GM21423 (cell line): ENCODE measurements around the gene PIWIL1.

Source experiments
- ATAC-seq: cut with Tn5 transposase; IDR thresholded peaks from one replicate; pipeline ENCODE4 v1.9.1; 2021; ENCODE audit warnings: mild to moderate bottlenecking, moderate library complexity; ENCODE audit not compliant: unreplicated experiment

Gene PIWIL1

DNA sequence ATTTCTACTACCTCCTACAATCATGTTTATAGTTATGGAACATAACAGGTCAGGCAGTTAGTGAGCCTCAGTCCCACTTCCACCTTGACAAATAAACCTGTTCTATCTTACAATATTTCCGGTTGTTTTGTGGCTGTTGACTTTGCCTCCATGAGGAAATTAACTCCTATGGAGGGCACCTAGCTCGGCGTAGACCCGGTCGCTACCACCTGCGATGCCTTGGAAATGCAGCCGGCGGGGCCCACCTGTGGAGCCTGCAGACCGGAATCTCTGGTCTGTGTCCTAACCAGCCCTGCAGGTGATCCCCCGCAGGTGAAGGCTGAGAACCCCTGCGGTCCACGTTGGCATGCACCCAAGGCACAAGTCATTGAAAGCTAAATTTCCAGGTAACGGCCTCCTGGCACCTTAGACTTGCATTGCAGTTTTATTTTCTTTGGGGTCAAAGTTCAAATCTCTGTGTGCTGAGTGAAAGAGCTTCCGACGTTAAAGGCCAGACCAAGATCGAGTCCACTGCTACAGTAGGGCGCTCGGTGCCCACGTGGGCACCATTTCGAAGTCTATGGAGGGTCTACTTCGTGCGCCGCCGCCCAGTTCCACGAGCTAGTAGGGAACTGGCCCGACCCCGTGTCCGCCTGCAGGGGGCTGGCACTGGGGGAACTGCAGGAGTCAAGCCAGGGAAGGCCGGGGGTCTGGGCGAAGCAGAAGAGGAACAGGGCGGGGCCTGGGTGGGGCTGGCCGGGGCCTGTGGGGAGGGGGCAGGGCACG lies 782 bp upstream of the PIWIL1 start:
- no peak for ATAC-seq

DNA sequence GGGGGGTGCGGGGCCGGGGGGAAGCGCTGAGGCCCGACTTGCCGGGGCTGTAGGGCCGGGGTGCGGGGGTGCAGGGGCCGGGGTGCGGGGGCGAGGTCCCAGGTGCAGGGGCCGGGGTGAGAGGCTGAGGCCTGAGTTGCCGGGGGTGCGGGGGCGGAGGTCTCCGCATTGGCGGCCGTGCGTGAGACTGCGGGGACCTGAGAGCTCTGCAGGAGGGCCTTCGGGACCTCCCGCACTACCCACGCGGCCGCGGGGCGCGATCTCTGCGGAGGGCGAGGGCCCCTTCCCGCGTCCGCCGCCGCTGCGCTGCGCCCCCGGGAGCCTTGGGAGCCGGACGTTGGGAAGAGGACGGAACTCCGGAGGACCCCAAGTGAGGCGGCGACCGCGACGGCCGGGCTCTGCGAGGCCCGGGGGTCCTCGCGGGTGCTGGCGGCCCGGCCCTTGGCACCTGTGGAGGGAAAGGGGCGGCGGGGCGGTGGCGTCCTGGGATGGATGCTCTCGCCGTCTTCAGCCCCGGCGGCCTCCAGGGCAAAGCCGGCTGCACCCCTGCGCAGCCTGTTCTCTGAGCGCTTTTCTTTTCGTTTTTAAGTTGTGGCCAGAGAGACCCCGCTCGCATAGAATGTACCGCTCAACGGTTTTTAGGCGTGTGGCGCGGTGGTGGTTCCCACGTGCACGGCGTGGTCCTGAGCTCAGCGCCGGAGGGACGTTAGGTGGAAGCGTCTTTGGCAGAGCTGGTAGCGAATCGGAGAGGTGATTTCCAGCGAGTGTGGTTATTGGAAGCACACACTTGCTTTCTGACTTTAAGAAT lies 1.3 kb downstream of the PIWIL1 start:
- ATAC-seq: no peak

DNA sequence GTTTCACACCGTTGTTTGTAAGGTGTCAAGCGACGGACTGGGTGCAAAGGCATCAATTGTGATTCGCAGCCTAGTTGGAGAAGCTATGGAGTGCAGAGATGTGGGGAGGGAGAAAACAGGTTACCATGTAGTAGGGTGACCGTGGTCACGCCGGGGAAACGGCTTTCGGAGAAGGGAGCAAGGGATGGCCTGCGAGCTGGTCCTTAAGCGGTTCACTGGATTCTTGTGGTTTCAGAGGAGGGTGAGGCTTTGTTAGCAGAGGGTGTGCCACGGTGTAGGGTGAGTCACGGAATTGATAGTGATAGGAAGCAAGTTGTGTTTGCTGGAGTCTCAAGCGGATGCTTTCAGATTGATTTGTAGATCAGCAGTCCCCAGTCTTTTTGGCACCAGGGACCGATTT lies 2.3 kb downstream of the PIWIL1 start:
- no peak for ATAC-seq

DNA sequence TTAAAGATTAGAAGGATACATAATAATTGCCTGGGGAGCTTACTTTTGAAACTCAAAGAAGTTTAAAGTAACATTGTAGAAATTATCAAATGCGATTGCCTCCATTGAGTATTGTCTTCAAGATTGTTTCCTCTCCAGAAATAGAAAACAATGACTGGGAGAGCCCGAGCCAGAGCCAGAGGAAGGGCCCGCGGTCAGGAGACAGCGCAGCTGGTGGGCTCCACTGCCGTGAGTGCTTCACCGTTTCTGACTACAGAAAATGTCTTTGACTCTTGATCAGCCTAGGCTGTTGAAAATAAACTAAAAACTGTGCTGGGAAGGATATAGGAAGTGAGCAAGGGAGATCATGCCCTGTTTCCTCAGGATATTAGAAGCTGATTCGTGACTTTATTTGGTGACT lies 4.8 kb downstream of the PIWIL1 start:
- ATAC-seq: no peak

DNA sequence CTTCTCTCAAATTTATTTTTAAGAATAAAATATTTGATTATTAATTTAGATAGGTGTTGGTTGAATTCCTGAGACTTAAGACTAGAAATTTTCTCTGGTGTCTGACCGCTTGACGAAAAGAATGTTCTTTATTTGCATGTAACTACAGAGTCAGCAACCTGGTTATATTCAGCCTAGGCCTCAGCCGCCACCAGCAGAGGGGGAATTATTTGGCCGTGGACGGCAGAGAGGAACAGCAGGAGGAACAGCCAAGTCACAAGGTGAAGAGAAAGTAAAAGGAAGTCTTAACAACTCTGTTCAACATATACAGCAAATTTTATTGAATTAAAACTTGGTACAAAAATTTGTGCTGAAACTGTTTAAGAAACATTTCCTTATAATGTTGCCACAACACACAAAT lies 5.2 kb downstream of the PIWIL1 start:
- ATAC-seq: no peak

DNA sequence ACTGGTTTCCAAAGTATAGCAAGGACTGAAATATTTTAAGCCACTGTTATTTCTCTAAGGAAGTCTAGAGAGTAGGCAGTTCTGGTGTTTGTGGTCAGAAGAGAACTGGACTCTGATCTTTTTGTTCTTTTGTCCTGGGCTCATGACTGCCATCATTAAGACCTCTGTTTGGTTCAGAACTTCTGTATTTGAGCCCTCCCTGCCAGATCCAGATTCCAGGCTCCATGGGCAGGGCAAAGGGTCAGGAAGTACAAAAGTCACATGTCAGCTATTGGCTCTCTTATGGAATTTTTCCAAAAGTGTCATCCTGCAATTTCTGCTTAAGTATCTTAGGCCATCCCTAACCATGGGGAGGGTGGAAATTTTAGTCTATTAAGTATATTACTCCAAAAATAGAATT lies 6.8 kb downstream of the PIWIL1 start:
- no peak for ATAC-seq

DNA sequence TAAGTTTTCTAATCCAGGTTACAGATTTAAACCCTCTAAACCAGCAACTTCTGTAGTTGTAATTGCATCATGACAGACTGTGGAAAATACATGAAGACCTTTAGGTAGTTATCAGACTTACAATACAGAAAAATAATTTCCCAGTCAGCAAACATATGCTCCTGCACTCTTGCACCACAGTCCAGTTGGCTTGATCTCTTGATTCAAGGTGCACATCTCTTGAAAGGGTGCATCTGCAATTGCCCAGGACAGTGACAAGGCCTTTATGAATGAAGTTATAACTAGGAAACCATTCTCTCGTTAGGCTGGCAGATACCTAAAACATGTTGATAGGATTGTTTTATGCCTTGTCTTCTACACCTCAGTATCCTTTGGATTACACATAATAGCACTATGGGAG lies 7.6 kb downstream of the PIWIL1 start:
- no peak for ATAC-seq

DNA sequence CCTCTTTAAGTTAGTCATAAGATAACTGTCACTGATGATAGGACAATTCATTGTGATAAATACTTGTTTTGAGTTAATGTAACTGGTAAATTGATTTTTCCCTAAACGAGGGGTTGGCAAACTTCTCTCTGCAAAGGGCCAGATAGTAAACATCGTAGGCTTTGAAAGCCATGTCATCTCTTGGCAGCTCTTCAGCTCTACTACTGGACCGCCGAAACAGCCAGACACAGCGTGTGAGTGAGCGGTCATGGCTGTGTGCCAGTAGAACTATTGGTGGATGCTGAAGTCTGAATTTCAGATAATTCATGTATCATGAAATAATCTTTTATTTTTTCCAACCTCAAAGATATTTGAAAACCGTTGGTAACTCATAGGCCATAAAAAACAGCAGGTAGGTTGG lies 9.9 kb downstream of the PIWIL1 start:
- no peak for ATAC-seq

DNA sequence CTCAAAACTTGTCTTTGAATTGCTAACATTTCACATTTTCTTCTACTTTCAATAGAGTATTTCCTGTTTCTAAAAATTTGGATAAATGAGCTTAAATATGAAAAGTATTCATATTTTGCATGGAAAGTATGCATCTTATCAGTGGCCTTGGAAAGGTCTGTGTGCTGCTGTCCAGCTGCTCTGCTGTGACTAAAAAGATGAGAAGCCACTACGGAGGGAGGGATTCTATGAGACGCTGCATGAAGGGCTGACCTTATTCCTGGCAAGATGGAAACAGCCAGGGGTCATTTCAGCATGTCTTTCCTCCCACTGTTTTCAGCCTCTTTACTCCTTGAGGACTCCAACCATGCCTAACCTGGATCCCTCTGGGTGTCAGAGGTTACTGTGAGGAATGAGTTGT lies 13.0 kb downstream of the PIWIL1 start:
- no peak for ATAC-seq

DNA sequence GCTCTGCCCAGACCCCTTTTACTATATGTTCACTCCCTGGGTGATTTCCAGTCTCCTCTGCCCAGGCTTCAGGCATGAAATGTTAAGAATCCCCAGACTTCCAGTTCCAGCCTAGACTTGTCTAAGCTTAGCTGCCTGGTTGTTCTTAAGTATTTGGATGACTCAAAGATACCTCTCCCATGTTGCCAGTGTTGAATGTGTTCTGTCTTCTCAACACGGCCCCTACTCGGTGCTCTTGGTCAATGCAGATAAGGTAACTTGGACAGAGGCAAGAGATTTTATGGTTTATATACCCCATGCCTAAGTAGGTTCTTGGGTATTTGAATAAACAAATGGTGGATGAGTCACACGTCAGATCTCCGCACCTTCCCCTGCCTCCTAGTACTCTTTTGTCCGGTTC lies 13.6 kb downstream of the PIWIL1 start:
- no peak for ATAC-seq

DNA sequence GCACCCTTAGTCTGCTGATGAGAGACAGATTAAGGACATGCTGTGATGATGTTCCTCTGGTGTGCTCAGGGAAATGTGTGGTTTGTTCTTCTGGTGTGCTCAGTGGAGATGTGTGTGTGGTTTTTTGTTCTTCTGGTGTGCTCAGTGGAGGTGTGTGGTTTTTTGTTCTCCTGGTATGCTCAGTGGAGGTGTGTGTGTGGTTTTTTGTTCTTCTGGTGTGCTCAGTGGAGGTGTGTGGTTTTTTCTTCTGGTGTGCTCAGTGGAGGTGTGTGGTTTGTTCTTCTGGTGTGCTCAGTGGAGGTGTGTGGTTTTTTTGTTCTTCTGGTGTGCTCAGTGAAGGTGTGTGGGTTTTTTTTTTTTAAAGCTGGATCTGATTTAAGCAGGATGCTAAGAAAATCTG lies 15.4 kb downstream of the PIWIL1 start:
- ATAC-seq: no peak

DNA sequence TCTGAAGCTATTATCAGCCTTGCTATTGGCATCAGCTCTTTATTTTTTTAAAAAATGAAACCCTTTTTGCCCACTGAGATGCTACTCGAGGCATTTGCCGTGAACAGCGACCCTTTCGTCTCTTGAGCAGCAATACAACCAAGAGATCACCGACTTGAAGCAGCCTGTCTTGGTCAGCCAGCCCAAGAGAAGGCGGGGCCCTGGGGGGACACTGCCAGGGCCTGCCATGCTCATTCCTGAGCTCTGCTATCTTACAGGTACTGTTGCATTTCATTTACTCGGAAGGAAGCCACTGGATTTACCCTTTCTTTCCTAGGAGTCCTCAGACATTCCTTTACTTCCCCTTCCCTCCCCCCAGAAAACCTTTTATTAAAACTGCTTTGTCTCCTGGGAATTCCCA lies 16.7 kb downstream of the PIWIL1 start:
- no peak for ATAC-seq

DNA sequence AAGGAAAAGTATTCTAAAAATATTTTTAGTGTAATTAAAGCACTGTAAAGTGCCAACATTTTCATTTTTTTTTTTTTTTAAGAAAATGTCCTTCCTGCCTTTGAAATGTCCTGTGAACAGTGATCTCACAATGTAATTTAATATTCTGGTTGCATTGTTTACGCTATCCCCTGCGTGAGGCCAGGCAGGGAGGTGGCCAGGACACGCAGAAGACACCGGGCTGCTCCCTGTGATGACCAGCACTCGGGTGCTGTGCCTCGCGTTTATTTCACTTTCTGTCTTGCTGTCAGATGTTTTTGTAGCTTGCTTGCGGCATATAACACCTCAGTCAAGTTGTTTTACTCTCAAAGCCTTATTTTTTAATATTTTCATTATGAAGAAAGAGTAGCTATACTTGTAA lies 18.5 kb downstream of the PIWIL1 start:
- no peak for ATAC-seq

DNA sequence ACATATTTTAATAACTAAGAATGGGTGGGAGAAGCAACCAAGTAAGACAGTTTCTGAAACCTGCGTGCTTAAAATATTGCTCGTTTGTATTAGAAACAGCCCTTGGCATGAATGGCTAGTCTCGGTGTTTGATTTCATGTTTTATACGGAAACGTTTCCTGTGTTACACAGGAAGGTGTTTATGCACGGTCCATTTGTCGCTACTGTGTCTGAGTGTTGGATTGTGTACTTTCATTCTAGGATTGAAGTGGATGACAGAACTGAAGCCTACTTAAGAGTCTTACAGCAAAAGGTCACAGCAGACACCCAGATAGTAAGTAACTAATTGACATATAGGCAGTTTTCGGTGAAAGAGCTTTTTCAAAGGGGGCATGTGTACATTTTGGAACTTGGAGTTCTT lies 19.6 kb downstream of the PIWIL1 start:
- no peak for ATAC-seq

DNA sequence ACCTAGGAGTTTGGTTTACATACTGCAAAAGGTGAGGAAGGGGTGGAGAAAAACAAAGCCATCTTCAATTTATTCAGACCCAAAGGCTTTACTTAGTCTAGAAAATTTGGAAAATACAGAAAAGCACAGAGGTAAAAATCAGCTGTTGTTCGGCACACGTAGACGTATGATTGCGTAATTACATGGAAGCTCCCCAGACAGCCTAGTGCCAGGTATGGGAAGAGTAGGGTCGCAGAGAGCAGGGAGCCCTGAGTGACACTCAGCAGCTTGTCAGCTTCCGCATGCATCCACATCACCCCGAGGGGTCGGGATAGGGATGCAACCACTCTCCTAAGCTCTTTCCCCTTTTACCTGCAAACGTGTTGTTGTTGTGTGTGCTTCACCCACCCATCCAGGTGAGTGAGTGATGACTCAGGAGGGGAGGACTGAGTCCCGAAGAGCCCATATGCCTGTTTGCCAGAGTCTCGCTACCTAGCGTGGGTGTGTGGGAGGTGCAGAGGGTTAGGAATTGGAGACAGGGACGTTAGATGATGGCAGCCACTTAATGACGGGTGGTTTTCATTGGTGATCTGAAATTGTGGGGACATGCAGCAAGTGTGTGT lies 20.1 kb downstream of the PIWIL1 start:
- ATAC-seq: no peak

DNA sequence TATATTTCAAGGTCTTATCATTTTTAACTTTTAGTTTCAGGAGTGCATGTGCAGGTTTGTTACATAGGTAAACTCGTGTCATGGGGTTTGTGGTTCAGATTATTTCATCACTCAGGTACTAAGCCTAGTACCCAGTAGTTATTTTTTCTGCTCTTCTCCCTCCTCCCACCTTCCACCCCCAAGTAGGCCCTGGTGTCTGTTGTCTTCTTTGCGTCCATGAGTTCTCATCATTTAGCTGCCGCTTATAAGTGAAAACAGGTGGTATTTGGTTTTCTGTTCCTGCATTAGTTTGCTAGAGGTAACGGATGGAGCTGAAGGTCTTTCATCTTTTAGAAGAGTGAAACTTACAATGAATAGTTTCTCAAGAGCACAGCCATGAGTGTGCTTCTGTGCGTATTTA lies 24.4 kb downstream of the PIWIL1 start:
- no peak for ATAC-seq

DNA sequence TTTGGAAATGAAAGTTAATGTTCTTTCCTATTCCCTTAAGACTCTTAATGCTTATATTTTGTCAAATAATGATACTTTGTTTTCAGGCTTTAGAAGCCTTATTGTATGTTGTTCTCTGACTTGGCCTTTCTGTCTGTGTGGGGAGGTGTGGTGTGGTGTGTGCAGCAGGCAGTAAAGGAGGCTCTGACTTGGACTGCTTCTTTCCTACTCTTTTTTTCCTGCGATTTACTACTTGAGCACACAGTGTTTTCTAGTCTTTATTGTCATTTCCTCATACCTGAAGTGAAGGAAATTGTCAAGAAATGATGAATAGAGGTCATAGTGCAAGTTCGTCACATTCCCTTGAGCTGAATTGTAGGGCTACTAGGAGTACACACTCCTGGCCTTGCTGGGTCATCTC lies 26.9 kb downstream of the PIWIL1 start:
- no peak for ATAC-seq

DNA sequence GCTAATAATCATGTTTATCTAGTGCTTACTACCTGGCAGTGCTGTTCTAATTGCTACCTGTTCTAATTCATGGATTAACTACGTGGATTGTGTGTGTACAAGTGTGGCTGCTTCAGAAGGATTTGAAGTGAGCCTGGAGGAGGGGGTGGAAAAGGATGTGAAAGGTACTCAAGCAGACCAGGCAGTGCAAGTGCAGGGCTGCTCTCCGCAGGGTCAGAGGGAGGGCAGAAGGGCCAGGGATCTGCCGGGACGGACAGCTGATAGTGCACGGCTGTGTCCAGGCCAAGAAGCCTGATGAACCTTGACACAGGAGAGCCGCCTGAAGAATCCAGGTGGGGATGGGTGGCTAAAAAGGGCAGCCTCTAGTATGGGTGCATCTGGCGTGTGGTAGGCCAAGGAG lies 28.5 kb downstream of the PIWIL1 start:
- ATAC-seq: no peak

DNA sequence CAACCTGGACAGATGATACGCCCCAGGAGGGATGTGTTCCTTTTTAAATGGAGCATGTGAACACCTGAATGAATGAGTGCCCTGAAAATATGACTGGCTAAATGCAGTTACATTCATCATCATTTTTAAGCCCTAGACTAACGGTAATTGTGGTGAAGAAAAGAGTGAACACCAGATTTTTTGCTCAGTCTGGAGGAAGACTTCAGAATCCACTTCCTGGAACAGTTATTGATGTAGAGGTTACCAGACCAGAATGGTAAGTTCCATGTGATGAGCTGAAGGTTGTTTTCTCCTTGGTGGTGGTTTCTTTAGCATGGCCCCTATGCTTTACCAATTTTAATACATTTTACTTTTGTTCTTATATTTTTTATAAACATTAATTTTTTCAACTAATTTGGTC lies 29.3 kb downstream of the PIWIL1 start:
- ATAC-seq: no peak

DNA sequence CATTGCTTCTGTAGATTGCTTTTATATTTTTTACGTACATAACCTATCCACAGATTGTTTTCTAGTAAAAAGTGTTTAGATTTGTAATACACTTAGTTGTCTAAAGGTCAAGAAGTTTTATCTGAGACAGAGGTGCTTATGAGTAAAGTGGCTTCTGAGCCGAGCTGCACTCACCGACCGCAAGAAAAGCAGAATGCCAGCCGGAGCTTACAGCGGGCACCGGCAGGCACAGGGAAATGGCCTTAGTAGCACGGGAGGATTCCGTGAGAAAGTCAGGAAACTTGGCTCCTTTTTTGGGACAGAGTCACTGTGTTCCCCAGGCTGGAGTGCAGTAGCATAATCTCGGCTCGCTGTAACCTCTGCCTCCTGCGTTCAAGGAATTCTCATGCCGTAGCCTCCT lies 29.8 kb downstream of the PIWIL1 start:
- ATAC-seq: no peak

DNA sequence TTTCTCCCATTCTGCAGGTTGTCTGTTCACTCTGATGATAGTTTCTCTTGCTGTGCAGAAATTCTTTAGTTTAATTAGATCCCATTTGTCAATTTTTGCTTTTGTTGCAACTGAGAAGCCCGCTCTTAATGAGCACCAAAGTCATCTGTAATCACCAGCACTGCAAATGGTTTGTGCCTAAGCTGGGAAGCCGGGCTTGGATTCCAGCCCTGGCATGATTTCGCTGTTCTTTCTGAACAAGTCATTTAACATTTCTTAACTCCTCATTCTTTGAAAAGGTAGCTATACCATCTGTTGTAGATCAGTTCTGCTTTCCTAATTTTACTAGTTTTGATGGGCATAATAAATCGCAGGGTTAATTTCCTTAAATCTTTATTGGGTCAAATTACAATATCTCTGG lies 32.1 kb downstream of the PIWIL1 start:
- no peak for ATAC-seq

DNA sequence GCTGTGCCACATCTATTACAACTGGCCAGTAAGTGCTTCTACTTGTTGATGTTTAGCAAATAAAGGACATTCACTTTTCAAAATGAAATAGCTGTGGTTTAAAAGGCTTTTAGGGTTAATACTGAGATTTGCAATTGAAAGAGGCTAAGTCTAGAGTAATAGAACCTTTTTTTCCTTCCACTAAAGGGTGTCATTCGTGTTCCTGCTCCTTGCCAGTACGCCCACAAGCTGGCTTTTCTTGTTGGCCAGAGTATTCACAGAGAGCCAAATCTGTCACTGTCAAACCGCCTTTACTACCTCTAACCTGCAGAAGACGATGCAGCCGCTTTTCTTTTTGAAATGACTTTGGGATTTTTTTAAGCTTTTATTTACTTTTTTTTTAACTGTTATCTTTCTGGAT lies 33.6 kb downstream of the PIWIL1 start:
- ATAC-seq: no peak
